SK-N-SH treated with all-trans-retinoic acid at 6 μM for 48 hours (cell line): ENCODE data around the gene PRKG1.
"Not testable (repeated sequence)": the region's sequence is repeated elsewhere in the genome, so short reads cannot be mapped to it uniquely, and the experiment has no call there.

ENCODE experiments used
- ATAC-seq: fragments of 200-7000 bp; cut with Tn5 transposase; 3 replicates; pipeline ENCODE4 v1.9.1; 2020; ENCODE audit warnings: mild to moderate bottlenecking, moderate library complexity
- BACH2 ChIP-seq: fragments of 250-450 bp; sonication (Bioruptor Pico); IDR thresholded peaks from 2 replicates; pipeline ENCODE4 v1.9.0; 2021; ENCODE audit warnings: mild to moderate bottlenecking, borderline replicate concordance
- CREB5 ChIP-seq: fragments of 250-450 bp; sonication (Bioruptor Pico); IDR thresholded peaks from 2 replicates; pipeline ENCODE4 v1.5.1; 2020; ENCODE audit warnings: low read depth, mild to moderate bottlenecking, moderate library complexity
- CSDC2 ChIP-seq: fragments of 250-450 bp; sonication (Bioruptor Pico); IDR thresholded peaks from 2 replicates; pipeline ENCODE4 v1.5.0; 2020; ENCODE audit warnings: mild to moderate bottlenecking, moderate library complexity
- CSRNP3 ChIP-seq: fragments of 250-450 bp; sonication (Bioruptor Pico); IDR thresholded peaks from 2 replicates; pipeline ENCODE4 v1.5.1; 2021; ENCODE audit warnings: mild to moderate bottlenecking, moderate library complexity
- ESRRG ChIP-seq: fragments of 250-450 bp; sonication (Bioruptor Pico); IDR thresholded peaks from 2 replicates; pipeline ENCODE4 v1.6.1; 2021; ENCODE audit warnings: mild to moderate bottlenecking
- GLIS3 ChIP-seq: fragments of 250-450 bp; sonication (Bioruptor Pico); IDR thresholded peaks from 2 replicates; pipeline ENCODE4 v1.5.0; 2020; ENCODE audit warnings: mild to moderate bottlenecking, moderate library complexity
- ISL1 ChIP-seq: fragments of 250-450 bp; sonication (Bioruptor Pico); IDR thresholded peaks from 2 replicates; pipeline ENCODE4 v2.1.2; 2022; ENCODE audit warnings: mild to moderate bottlenecking, moderate library complexity
- OSR1 ChIP-seq: fragments of 250-450 bp; sonication (Bioruptor Pico); IDR thresholded peaks from 2 replicates; pipeline ENCODE4 v1.8.0; 2022; ENCODE audit warnings: moderate library complexity, mild to moderate bottlenecking, inconsistent platforms
- POU6F1 ChIP-seq: fragments of 250-450 bp; sonication (Bioruptor Pico); IDR thresholded peaks from 2 replicates; pipeline ENCODE4 v1.8.0; 2021; ENCODE audit warnings: low read depth, mild to moderate bottlenecking, moderate library complexity, borderline replicate concordance
- PPARA ChIP-seq: fragments of 250-450 bp; sonication (Bioruptor Pico); IDR thresholded peaks from 2 replicates; pipeline ENCODE4 v1.5.0; 2020; ENCODE audit warnings: mild to moderate bottlenecking, borderline replicate concordance
- RARB ChIP-seq: fragments of 250-450 bp; sonication (Bioruptor Pico); IDR thresholded peaks from 2 replicates; pipeline ENCODE4 v1.8.0; 2021; ENCODE audit warnings: mild to moderate bottlenecking, moderate library complexity
- SNAI2 ChIP-seq: fragments of 250-450 bp; sonication (Bioruptor Pico); IDR thresholded peaks from 2 replicates; pipeline ENCODE4 v1.5.0; 2020; ENCODE audit warnings: mild to moderate bottlenecking, moderate library complexity
- TCF4 ChIP-seq: fragments of 250-450 bp; sonication (Bioruptor Pico); IDR thresholded peaks from 2 replicates; pipeline ENCODE4 v1.8.0; 2021; ENCODE audit warnings: mild to moderate bottlenecking, moderate library complexity, borderline replicate concordance
- TOX ChIP-seq: fragments of 250-450 bp; sonication (Bioruptor Pico); IDR thresholded peaks from 2 replicates; pipeline ENCODE4 v1.8.0; 2021; ENCODE audit warnings: mild to moderate bottlenecking, moderate library complexity, borderline replicate concordance
- ZC3H10 ChIP-seq: fragments of 250-450 bp; sonication (Bioruptor Pico); IDR thresholded peaks from 2 replicates; pipeline ENCODE4 v1.5.1; 2021; ENCODE audit warnings: mild to moderate bottlenecking, moderate library complexity
- ZFP3 ChIP-seq: fragments of 250-450 bp; sonication (Bioruptor Pico); IDR thresholded peaks from 2 replicates; pipeline ENCODE4 v1.5.0; 2020; ENCODE audit warnings: mild to moderate bottlenecking, moderate library complexity
- ZFP30 ChIP-seq: fragments of 450-650 bp; formaldehyde crosslinking; IDR thresholded peaks from 2 replicates; pipeline ENCODE4 v1.5.0; 2022; ENCODE audit warnings: mild to moderate bottlenecking, moderate library complexity
- ZNF565 ChIP-seq: fragments of 450-650 bp; formaldehyde crosslinking; conservative IDR thresholded peaks from 2 replicates; pipeline ENCODE4 v1.5.0; 2020; ENCODE audit warnings: low read depth, mild to moderate bottlenecking, moderate library complexity
- ZNF70 ChIP-seq: fragments of 450-650 bp; formaldehyde crosslinking; IDR thresholded peaks from 2 replicates; pipeline ENCODE4 v1.5.0; 2020; ENCODE audit warnings: mild to moderate bottlenecking, moderate library complexity
- ZNF8 ChIP-seq: fragments of 450-650 bp; formaldehyde crosslinking; IDR thresholded peaks from 2 replicates; pipeline ENCODE4 v1.5.0; 2020; ENCODE audit warnings: mild to moderate bottlenecking, moderate library complexity

Gene PRKG1

DNA sequence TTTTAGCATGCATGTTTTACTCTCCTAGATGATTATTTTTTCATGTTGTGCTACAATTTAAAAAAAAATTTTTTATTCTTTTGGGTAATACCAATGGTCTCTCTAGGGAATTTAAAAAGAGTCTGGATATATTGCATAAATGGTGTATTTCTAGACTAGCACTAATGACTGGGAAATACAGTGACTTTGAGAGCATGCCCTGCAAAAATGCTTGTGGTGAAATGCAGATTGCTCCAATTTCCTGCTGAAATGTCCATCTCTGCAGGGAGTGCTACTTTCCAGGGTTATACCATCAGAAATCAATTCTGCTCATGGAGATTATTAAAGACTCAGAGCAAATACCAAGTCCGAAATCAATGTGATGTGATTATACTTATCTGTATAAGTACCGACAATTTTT is 186.1 kb downstream of the PRKG1 start (continued):
- TF ChIP-seq CREB5 (CRISPR knock-in tag) (no peak), CSDC2 (CRISPR knock-in tag) (no peak), TOX (CRISPR knock-in tag) (no peak)

DNA sequence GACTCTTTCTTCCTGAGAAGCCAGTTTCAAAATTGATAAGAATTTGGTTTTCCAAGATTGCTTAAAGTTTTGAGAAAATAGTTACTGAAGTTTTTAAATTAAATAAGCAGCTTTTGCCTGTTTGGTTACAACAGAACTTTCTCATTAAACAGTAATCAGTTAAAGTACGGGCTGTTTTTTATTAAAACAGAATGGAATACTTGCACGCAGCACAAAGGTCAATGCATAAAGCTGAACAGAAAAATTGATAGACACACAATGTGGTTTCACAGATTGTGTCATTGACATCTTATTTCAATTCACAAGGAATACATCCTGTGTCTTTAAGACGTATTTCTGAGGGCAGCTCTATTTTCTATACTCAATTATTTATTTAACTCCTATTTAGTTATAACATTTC is 192.2 kb downstream of the PRKG1 start:
- TF ChIP-seq ZC3H10 (CRISPR knock-in tag) (no peak), TOX (CRISPR knock-in tag) (no peak), CREB5 (CRISPR knock-in tag) (no peak), ISL1 (CRISPR knock-in tag) (no peak), TCF4 (CRISPR knock-in tag) (no peak), BACH2 (CRISPR knock-in tag) (no peak), ZFP3 (no peak), ZNF8 (CRISPR knock-in tag) (no peak), ZNF565 (CRISPR knock-in tag) (no peak), SNAI2 (CRISPR knock-in tag) (no peak), ZFP30 (CRISPR knock-in tag) (no peak)
- no peak for ATAC-seq

- ATAC-seq, result not testable (repeated sequence)
Measured at GRCh38 chr10:51267980-51268570, 193.8 kb downstream of the PRKG1 start.

GRCh38 chr10:51269821-51270220 is 195.5 kb downstream of the PRKG1 start:
- TF ChIP-seq CSRNP3 (CRISPR knock-in tag) (no peak), ESRRG (no peak), CSDC2 (CRISPR knock-in tag) (no peak), TCF4 (CRISPR knock-in tag) (no peak), OSR1 (no peak), SNAI2 (CRISPR knock-in tag) (no peak), CREB5 (CRISPR knock-in tag) (no peak), ZNF70 (CRISPR knock-in tag) (no peak), ZFP3 (no peak), GLIS3 (CRISPR knock-in tag) (no peak), POU6F1 (CRISPR knock-in tag) (no peak), PPARA (CRISPR knock-in tag) (no peak), ISL1 (CRISPR knock-in tag) (no peak), TOX (CRISPR knock-in tag) (no peak)
- ATAC-seq, result peak; percentile 47; the same call in 2 of the 3 replicates

GRCh38 chr10:51270936-51271530 is 196.7 kb downstream of the PRKG1 start:
- no peak for ATAC-seq
- no peak for TF ChIP-seq POU6F1 (CRISPR knock-in tag)
- no peak for TF ChIP-seq ESRRG
- TF ChIP-seq OSR1, result no peak
- TF ChIP-seq TOX (CRISPR knock-in tag), result no peak
- TF ChIP-seq ZNF565 (CRISPR knock-in tag), result no peak
- TF ChIP-seq CREB5 (CRISPR knock-in tag), result no peak
- no peak for TF ChIP-seq ZFP30 (CRISPR knock-in tag)
- no peak for TF ChIP-seq RARB
- TF ChIP-seq ISL1 (CRISPR knock-in tag), result no peak
